Activated CD8-positive, alpha-beta T cell treated with anti-CD3 and anti-CD28 coated beads for 36 hours (primary cell): ENCODE measurements around the gene QPCT. TPM values are rescaled to one million over a fixed set of nuclear protein-coding genes. Genes with fewer than 3 reads are reported as not detected.
"Not testable (repeated sequence)": the region's sequence is repeated elsewhere in the genome, so short reads cannot be mapped to it uniquely, and the experiment has no call there.

Experiments used
- ATAC-seq: fragments of 200-7000 bp; cut with Tn5 transposase; one replicate; pipeline ENCODE4 v1.10.0; 2021; ENCODE audit warnings: mild to moderate bottlenecking, moderate library complexity
- CTCF ChIA-PET: fragments of 350-600 bp; sonication (Branson Sonifier 250); formaldehyde crosslinking; loops from one replicate; lab custom pipeline; 2021; ENCODE audit warnings: antibody characterized with exemption; lab: Charles Lee
- POLR2A ChIA-PET: fragments of 350-600 bp; sonication (Branson Sonifier 250); formaldehyde crosslinking; loops from one replicate; lab custom pipeline; 2021; ENCODE audit warnings: antibody characterized with exemption; lab: Charles Lee
- DNase-seq: peaks from one replicate; pipeline ENCODE4 v3.0.0-alpha.2; 2020
- H3K27ac Mint-ChIP-seq: one replicate; pipeline ENCODE4 v1.8.0; 2021; ENCODE audit warnings: mild to moderate bottlenecking, mixed read lengths
- H3K27me3 Mint-ChIP-seq: one replicate; pipeline ENCODE4 v1.8.0; 2021; ENCODE audit warnings: mixed read lengths
- H3K36me3 Mint-ChIP-seq: one replicate; pipeline ENCODE4 v1.8.0; 2021; ENCODE audit warnings: low read depth, mixed read lengths
- H3K4me1 Mint-ChIP-seq: one replicate; pipeline ENCODE4 v1.8.0; 2021; ENCODE audit warnings: low read depth, mixed read lengths
- H3K4me3 Mint-ChIP-seq: one replicate; pipeline ENCODE4 v1.8.0; 2021; ENCODE audit warnings: mild to moderate bottlenecking, moderate library complexity, mixed read lengths
- H3K9me3 Mint-ChIP-seq: one replicate; pipeline ENCODE4 v1.8.0; 2021; ENCODE audit warnings: mixed read lengths
- CTCF ChIP-seq: fragments of 200-600 bp; IDR thresholded peaks from one replicate; pipeline ENCODE4 v1.8.0; 2022; ENCODE audit warnings: antibody characterized with exemption, mild to moderate bottlenecking
- intact Hi-C: fragments of 100-400 bp; cut with micrococcal nuclease; formaldehyde crosslinking; loops from one replicate; pipeline ENCODE4 v1.10.0; 2022
- total RNA-seq, 2 experiments: library from RNA; stranded (reverse); gene quantifications; one replicate each; pipeline ENCODE4 v1.2.3, GENCODE V29; 2021

QPCT gene
- total RNA-seq, 2 experiments from 2014 or later, result 0.29 to 0.56 TPM

DNA sequence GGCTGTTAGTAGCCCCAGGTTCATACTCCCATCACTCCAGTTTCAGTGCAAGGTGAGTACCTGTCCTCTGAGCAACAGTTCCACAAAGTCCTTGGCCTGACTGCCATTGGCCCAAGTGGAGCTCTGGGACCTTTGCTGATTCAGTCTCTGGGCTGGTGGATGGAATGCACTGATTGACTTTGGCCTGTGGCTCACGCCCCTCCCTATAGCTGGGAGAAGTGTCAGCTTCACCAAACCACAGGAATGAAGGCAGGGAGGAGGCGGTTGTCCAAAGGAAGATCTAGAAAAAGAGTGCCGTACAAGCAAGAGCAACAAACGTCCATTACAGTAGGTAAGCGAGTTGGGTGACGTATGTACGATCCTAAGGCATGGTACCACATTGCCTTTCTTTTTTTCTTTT lies 34.0 kb downstream of the QPCT start:
- peaks cover 29% of the 10 kb centered on the region for H3K4me1 Mint-ChIP-seq
- no peak for ATAC-seq
- no peaks in the 10 kb centered on the region for H3K9me3 Mint-ChIP-seq
- no peak for TF ChIP-seq CTCF
- H3K27ac Mint-ChIP-seq, result no peak overlapping the region
- DNase-seq, result no peak
- H3K4me3 Mint-ChIP-seq, result no peak overlapping the region
- peaks cover 24% of the 10 kb centered on the region for H3K27me3 Mint-ChIP-seq
- ChIA-PET POLR2A (interaction anchor here (1.1 to 3.7 kb wide), 3 partner anchors 12 to 303 kb away, joined by 3 to 27 read pairs (median 3); partner anchors contain the start of gene PRKD3), CTCF (interaction anchor here (0.6 to 4.9 kb wide), 4 partner anchors 8 to 250 kb away, joined by 3 to 42 read pairs (median 4); no protein-coding TSS in a partner anchor)
- no peaks in the 10 kb centered on the region for H3K36me3 Mint-ChIP-seq
- intact Hi-C loops, result no loop called here

GRCh38 chr2:37379881-37380296 lies 35.5 kb downstream of the QPCT start:
- DNase-seq (no peak), ATAC-seq (no peak)
- H3K27ac Mint-ChIP-seq, result no peak overlapping the region
- no peaks in the 10 kb centered on the region for H3K9me3 Mint-ChIP-seq
- no peak overlapping the region for H3K4me3 Mint-ChIP-seq
- ChIA-PET POLR2A (interaction anchor here (0.9 to 1.2 kb wide), 3 partner anchors 9 to 997 kb away, joined by 3 read pairs; partner anchors contain the start of gene ATL2), CTCF (interaction anchor here (0.8 to 1.8 kb wide), 5 partner anchors 10 to 497 kb away, joined by 3 to 10 read pairs (median 3); no protein-coding TSS in a partner anchor)
- peaks cover 27% of the 10 kb centered on the region for H3K4me1 Mint-ChIP-seq
- no peaks in the 10 kb centered on the region for H3K36me3 Mint-ChIP-seq
- intact Hi-C loops, result no loop called here
- TF ChIP-seq CTCF, result no peak
- peaks cover 14% of the 10 kb centered on the region for H3K27me3 Mint-ChIP-seq

- H3K36me3 Mint-ChIP-seq, H3K27ac Mint-ChIP-seq, intact Hi-C loops, ATAC-seq, H3K9me3 Mint-ChIP-seq, H3K4me3 Mint-ChIP-seq, DNase-seq: not testable (repeated sequence)
- peaks cover 23% of the 10 kb centered on the region for H3K4me1 Mint-ChIP-seq
- CTCF ChIA-PET, result interaction anchor here (0.8 to 1.8 kb wide), 3 partner anchors 9 to 452 kb away, joined by 3 to 8 read pairs (median 3); no protein-coding TSS in a partner anchor
- POLR2A ChIA-PET, result interaction anchor here (1.2 kb wide), 1 partner anchor 9 kb away, joined by 3 read pairs; no protein-coding TSS in a partner anchor
- peaks cover 10% of the 10 kb centered on the region for H3K27me3 Mint-ChIP-seq
Observed at GRCh38 chr2:37380787-37381186, 36.4 kb downstream of the QPCT start.

DNA sequence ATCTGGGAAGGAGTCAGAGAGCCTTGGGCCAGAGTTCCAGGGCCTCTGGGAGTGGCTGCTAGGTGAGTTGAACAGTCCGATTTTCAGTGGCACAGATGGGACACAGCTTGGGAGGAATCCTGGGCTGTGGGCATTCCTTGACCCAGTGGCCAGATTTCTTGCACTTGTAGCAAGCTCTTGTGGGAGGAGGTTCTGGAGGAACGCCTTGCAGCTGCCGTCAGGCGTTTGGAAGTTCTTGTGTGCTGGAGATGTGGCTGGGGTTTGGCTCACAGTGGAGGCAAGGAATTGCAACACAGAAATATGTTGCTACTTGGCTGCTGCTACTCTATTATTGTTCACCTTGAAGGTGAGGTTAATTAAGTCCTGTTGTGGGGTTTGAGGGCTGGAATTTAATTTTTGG lies 39.8 kb downstream of the QPCT start:
- ATAC-seq, intact Hi-C loops, H3K27me3 Mint-ChIP-seq, H3K9me3 Mint-ChIP-seq, H3K36me3 Mint-ChIP-seq, DNase-seq, H3K4me3 Mint-ChIP-seq, H3K27ac Mint-ChIP-seq, H3K4me1 Mint-ChIP-seq: not testable (repeated sequence)
- ChIA-PET CTCF (interaction anchor here (0.9 to 1.5 kb wide), 2 partner anchors 31 to 493 kb away, joined by 3 to 5 read pairs; no protein-coding TSS in a partner anchor), POLR2A (interaction anchor here (1.0 kb wide), 1 partner anchor 60 kb away, joined by 3 read pairs; the partner anchor contains the start of gene PRKD3)

- H3K9me3 Mint-ChIP-seq, result peaks cover 3% of the 10 kb centered on the region
- H3K36me3 Mint-ChIP-seq, result no peaks in the 10 kb centered on the region
- POLR2A ChIA-PET, result no interaction called here
- no peak overlapping the region for H3K4me3 Mint-ChIP-seq
- DNase-seq, result no peak
- CTCF ChIA-PET, result interaction anchor here (1.3 to 2.3 kb wide), 4 partner anchors 9 to 491 kb away, joined by 3 to 16 read pairs (median 5); no protein-coding TSS in a partner anchor
- peaks cover 13% of the 10 kb centered on the region for H3K4me1 Mint-ChIP-seq
- no peaks in the 10 kb centered on the region for H3K27me3 Mint-ChIP-seq
- ATAC-seq, result no peak
- intact Hi-C loops, result no loop called here
- H3K27ac Mint-ChIP-seq, result no peak overlapping the region
- TF ChIP-seq CTCF, result no peak
Observed at GRCh38 chr2:37387148-37387835, 42.9 kb downstream of the QPCT start.
